Mucosa of rectum (tissue), 2 donors: Measurements from ENCODE around the gene SMAD3.

Experiments used
- H3K27ac ChIP-seq, 2 donors: one replicate each; pipeline ENCODE4 v1.7.0; 2013; ENCODE audit warnings: inconsistent platforms in 2 of 2, low read depth in 2 of 2, low read length in 2 of 2
- H3K27me3 ChIP-seq, 2 donors: one replicate each; pipeline ENCODE4 v1.7.0; 2013; ENCODE audit warnings: low read length in 2 of 2; ENCODE audit not compliant: control insufficient read depth in 2 of 2, insufficient read depth in 2 of 2
- H3K36me3 ChIP-seq, 2 donors: one replicate each; pipeline ENCODE4 v1.7.0; 2013; ENCODE audit warnings: low read length in 2 of 2; ENCODE audit not compliant: control insufficient read depth in 2 of 2, insufficient read depth in 2 of 2
- H3K4me1 ChIP-seq, 2 donors: one replicate each; pipeline ENCODE4 v1.7.0; 2013; ENCODE audit warnings: low read length in 2 of 2, mild to moderate bottlenecking in 1 of 2; ENCODE audit not compliant: control insufficient read depth in 2 of 2, insufficient read depth in 2 of 2
- H3K4me3 ChIP-seq, 2 donors: one replicate each; pipeline ENCODE4 v1.7.0; 2013; ENCODE audit warnings: low read length in 2 of 2
- H3K9ac ChIP-seq, 2 donors: one replicate each; pipeline ENCODE4 v1.7.0; 2013; ENCODE audit warnings: low read length in 2 of 2, low read depth in 1 of 2, mild to moderate bottlenecking in 1 of 2
- H3K9me3 ChIP-seq, 2 donors: one replicate each; pipeline ENCODE4 v1.7.0; 2013; ENCODE audit warnings: low read length in 2 of 2; ENCODE audit not compliant: control insufficient read depth in 2 of 2
- donor health status: healthy.
- donor health status: Normal muscosa, but diverticular disease.

Gene SMAD3

GRCh38 chr15:67090297-67091070 is 25.1 kb downstream of the SMAD3 start:
- no peaks in the 10 kb centered on the region for H3K27me3 ChIP-seq
- peaks cover 56 to 65% of the 10 kb centered on the region in 2 donors for H3K4me1 ChIP-seq
- no peaks in the 10 kb centered on the region for H3K9me3 ChIP-seq
- H3K4me3 ChIP-seq: no peak overlapping the region
- peaks cover 0 to 6% of the 10 kb centered on the region in 2 donors for H3K36me3 ChIP-seq
- peak overlapping the region in 1 of 2 donors; percentile 7 for H3K9ac ChIP-seq
- H3K27ac ChIP-seq: no peak overlapping the region

GRCh38 chr15:67091071-67091979 is 25.9 kb downstream of the SMAD3 start:
- Histone ChIP-seq H3K9ac (peak overlapping the region in 1 of 2 donors; percentile 6), H3K36me3 (peaks cover 0 to 9% of the 10 kb centered on the region in 2 donors), H3K27me3 (no peaks in the 10 kb centered on the region), H3K27ac (peak overlapping the region; percentile 17 to 26), H3K9me3 (no peaks in the 10 kb centered on the region), H3K4me1 (peaks cover 49 to 57% of the 10 kb centered on the region in 2 donors), H3K4me3 (peak overlapping the region in 1 of 2 donors; percentile 22)

GRCh38 chr15:67091980-67092677 is 26.7 kb downstream of the SMAD3 start:
- no peaks in the 10 kb centered on the region for H3K27me3 ChIP-seq
- H3K36me3 ChIP-seq: peaks cover 0 to 9% of the 10 kb centered on the region in 2 donors
- peak overlapping the region; percentile 17 to 26 for H3K27ac ChIP-seq
- peaks cover 42 to 51% of the 10 kb centered on the region in 2 donors for H3K4me1 ChIP-seq
- no peak overlapping the region for H3K4me3 ChIP-seq
- H3K9me3 ChIP-seq: no peaks in the 10 kb centered on the region
- H3K9ac ChIP-seq: peak overlapping the region in 1 of 2 donors; percentile 6

- Histone ChIP-seq H3K4me1 (peaks cover 40 to 47% of the 10 kb centered on the region in 2 donors), H3K27me3 (no peaks in the 10 kb centered on the region), H3K9ac (no peak overlapping the region), H3K9me3 (no peaks in the 10 kb centered on the region), H3K27ac (no peak overlapping the region), H3K36me3 (peaks cover 0 to 9% of the 10 kb centered on the region in 2 donors), H3K4me3 (no peak overlapping the region)
Measured at GRCh38 chr15:67092752-67093503, 27.5 kb downstream of the SMAD3 start.

- no peak overlapping the region for H3K9ac ChIP-seq
- peaks cover 38 to 45% of the 10 kb centered on the region in 2 donors for H3K4me1 ChIP-seq
- no peaks in the 10 kb centered on the region for H3K9me3 ChIP-seq
- peaks cover 0 to 9% of the 10 kb centered on the region in 2 donors for H3K36me3 ChIP-seq
- no peak overlapping the region for H3K27ac ChIP-seq
- no peaks in the 10 kb centered on the region for H3K27me3 ChIP-seq
- no peak overlapping the region for H3K4me3 ChIP-seq
Measured at GRCh38 chr15:67093504-67093862, 28.1 kb downstream of the SMAD3 start.

GRCh38 chr15:67094001-67094826 is 28.8 kb downstream of the SMAD3 start:
- H3K27ac ChIP-seq: no peak overlapping the region
- peaks cover 0 to 9% of the 10 kb centered on the region in 2 donors for H3K36me3 ChIP-seq
- H3K9ac ChIP-seq: no peak overlapping the region
- H3K27me3 ChIP-seq: no peaks in the 10 kb centered on the region
- H3K4me1 ChIP-seq: peaks cover 40 to 46% of the 10 kb centered on the region in 2 donors
- H3K4me3 ChIP-seq: no peak overlapping the region
- no peaks in the 10 kb centered on the region for H3K9me3 ChIP-seq

GRCh38 chr15:67095912-67096311 is 30.5 kb downstream of the SMAD3 start:
- H3K4me3 ChIP-seq: no peak overlapping the region
- H3K27ac ChIP-seq: no peak overlapping the region
- H3K9me3 ChIP-seq: no peaks in the 10 kb centered on the region
- H3K4me1 ChIP-seq: peaks cover 29 to 35% of the 10 kb centered on the region in 2 donors
- H3K9ac ChIP-seq: no peak overlapping the region
- H3K36me3 ChIP-seq: peaks cover 0 to 9% of the 10 kb centered on the region in 2 donors
- no peaks in the 10 kb centered on the region for H3K27me3 ChIP-seq

GRCh38 chr15:67096546-67097294 is 31.3 kb downstream of the SMAD3 start:
- H3K27me3 ChIP-seq: no peaks in the 10 kb centered on the region
- H3K9me3 ChIP-seq: no peaks in the 10 kb centered on the region
- peaks cover 29 to 31% of the 10 kb centered on the region in 2 donors for H3K4me1 ChIP-seq
- no peak overlapping the region for H3K4me3 ChIP-seq
- H3K27ac ChIP-seq: no peak overlapping the region
- peaks cover 0 to 9% of the 10 kb centered on the region in 2 donors for H3K36me3 ChIP-seq
- H3K9ac ChIP-seq: no peak overlapping the region
